NCI-H82 treated with DMSO at 0.1 percent for 48 hours (cell line): ENCODE data around the gene GALT.

ENCODE experiments used
- DNase-seq: peaks from one replicate; lab custom pipeline; 2025; ENCODE audit not compliant: unreplicated experiment; lab: John Stamatoyannopoulos, UW

Gene GALT

GRCh38 chr9:34646211-34647083, at the start of gene GALT:
TSS of gene GALT (plus strand) at chr9:34646675. CDS start at chr9:34646705, 30 bp downstream.
- DNase-seq = peak; percentile 67

DNA sequence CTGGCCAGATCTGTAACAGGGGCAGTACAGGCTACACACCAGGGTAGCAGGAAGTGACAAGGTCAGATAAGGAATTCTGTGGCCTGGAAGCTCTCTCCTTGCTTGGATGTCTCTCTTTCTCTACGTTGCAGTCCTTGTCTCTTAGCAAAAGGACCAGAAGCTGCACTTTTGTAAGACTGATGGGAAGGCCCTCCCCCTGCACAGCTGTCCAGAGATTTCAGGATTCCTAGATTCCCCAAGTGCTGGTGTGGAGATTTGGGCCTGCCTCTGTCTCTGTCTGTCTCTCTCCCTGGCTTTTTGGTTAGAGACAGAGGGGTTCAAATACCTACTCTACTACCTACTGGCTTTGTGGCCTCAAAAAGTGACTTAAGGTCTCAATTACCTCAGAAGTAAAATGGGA, 46.9 kb upstream of the GALT start:
- DNase-seq = no peak

DNA sequence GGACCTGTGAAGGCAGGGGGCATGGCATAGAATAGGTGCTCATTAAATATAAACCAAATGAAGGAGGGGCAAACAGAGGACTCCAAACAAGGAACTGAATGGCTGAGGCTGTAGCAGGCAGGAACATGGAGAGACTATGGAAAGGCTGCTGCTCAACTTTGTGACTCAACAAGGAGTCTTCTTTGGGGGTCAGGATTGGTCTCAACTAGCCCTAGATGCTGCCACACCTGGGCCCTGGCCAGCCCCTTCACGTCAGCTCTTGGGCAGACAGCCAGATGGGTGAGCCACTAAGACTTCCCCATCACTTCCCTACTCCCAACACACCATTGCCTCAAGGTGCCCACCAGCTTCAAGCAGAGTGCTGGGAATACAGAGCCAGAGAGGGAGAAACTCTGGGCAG, 45.6 kb upstream of the GALT start:
- no peak for DNase-seq

- no peak for DNase-seq
Measured at GRCh38 chr9:34601937-34602573, 44.4 kb upstream of the GALT start.

- peak; percentile 43 for DNase-seq
Measured at GRCh38 chr9:34603610-34604231, 42.8 kb upstream of the GALT start.

GRCh38 chr9:34606190-34606589, 40.3 kb upstream of the GALT start:
- no peak for DNase-seq

GRCh38 chr9:34606905-34607304, 39.6 kb upstream of the GALT start:
- no peak for DNase-seq

GRCh38 chr9:34607331-34607730, 39.1 kb upstream of the GALT start:
- DNase-seq = no peak

DNA sequence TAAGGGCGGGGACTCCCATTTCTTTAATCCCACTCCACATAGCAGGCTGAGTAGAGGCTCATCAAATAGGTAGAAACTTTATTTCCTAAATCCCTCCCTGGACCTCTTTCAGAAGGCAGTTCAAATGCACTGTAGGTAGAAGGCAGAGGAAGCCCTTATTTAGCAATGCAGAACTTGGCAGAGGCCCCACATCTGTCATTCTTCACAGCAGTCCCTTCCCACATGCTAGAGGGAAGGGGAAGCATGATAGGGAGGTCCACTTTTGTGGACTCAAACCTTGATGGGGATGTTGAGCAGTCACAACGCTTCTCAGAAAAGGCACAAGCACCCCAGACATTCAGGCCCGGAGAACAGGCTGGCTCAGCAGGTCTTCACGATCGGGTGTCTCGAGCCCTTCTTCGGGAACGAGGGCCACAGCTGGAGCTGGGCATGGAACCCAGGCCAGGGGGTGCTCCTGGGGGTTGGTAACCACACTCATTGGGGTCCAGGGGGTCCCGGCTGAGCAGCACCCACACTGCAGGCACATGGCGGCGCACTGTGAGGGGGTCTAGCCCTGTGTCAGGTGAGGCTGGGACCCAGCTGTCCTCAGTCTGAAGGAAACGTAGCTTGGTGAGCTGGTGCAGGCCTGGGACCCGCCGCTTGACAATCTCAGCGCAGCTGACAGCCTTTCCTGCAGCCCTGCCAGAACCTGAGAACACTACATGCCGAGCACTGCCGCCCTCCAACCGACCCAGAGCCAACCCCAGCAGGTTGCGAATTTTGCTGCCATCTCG, 35.9 kb upstream of the GALT start:
- DNase-seq = no peak

GRCh38 chr9:34611251-34611810, 35.1 kb upstream of the GALT start:
- DNase-seq = no peak

GRCh38 chr9:34611811-34612787, 34.4 kb upstream of the GALT start, which contains the start of gene RPP25L:
TSS of gene RPP25L (minus strand) at chr9:34612097. CDS start at chr9:34611296, 801 bp downstream.
- no peak for DNase-seq

GRCh38 chr9:34612788-34613390, 33.6 kb upstream of the GALT start:
- DNase-seq = peak; percentile 23

DNA sequence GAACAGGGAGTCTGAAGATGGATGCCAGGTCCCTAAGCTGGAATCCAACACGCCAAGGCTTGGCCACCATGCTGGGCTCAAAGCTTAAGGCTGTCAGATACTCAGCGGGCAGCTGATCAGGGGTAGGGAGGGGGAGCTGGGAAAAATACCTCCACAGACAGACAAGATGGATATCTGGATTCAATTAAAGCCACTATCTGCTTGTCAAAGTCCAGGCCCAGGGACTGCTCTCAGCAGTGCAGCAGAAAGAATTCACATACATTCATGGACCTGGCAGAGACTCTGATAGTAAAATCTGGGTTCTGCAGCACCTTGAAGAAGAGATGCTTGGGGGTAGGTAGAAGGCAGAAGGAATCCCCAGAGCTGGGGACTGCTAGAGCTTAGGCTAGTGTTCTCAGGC, 31.3 kb upstream of the GALT start:
- no peak for DNase-seq

- peak; percentile 75 for DNase-seq
Measured at GRCh38 chr9:34620061-34620994, 26.1 kb upstream of the GALT start, which contains the start of gene DCTN3. TSS of gene DCTN3 (minus strand) at chr9:34620495. CDS start at chr9:34620464, 31 bp downstream.

DNA sequence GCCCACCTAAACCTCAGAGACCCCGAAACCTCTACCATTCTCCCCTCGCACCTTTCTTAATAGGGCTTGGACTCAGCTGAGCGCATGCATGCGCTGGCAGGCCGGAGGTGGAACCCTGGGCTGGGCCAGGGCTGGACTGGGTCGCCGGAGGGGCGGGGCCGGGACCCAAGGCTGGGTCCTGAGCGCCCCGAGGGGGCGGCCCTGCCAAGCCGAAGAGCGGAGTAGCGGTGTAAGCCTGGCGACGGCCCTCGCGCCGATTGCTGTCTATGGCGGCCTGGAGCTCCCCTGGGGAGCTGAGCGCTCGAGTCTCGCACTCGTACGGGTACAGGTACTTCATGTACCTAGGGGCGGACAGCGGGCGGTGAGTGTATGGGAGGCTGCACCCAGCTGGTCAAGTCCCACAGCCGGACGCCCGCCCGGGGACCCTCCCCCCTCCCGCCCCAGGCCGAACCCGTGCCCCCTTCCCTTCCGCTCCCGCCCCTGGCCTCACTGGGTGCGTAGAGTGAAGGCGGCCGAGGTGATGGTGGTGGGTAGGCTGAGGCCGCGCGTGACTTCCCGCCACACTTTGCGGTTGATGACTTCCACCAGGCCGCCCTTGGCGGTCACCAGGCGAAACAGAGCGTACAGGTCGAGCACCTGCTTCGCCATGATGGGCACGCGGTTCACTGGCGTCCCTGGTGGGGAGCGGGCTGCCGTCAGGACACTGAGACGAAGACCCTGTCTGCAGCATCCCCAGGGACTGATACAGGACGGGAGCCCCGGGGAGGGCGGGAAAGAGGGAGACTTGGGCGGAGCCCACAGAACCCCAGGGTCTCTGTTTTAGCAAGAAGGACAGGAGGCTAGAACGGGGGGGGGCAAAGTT, 22.9 kb upstream of the GALT start:
- no peak for DNase-seq

- peak; percentile 38 for DNase-seq
Measured at GRCh38 chr9:34624475-34625185, 21.8 kb upstream of the GALT start.

GRCh38 chr9:34625186-34625486, 21.3 kb upstream of the GALT start:
- no peak for DNase-seq
